ENCODE results near the gene CLMP. TPM values are rescaled to one million over a fixed set of nuclear protein-coding genes. Genes with fewer than 3 reads are reported as not detected.

The CLMP gene
- polyA plus RNA-seq, 1 donor (not counting 4 experiments of a cell fraction or from before 2014, with no cell fraction given) = 2.7 TPM

DNA sequence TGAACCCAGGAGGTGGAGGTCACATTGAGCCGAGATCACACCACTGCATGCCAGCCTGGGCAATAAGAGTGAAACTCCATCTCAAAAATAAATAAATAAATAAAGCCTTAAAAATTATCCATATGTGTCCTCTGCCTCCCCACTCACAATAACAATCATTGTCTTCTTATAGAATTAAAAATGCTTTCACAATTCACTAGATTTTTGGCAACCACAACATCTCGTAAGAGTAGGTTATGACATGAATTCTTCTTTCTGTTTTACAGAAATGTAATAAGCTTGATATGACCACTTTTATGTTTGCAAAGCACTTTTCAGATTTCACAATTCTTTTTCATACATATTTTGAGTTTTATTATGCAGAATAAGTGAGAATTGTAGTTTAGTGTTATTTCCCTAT, 78.6 kb downstream of the CLMP start:
- no peak overlapping the region for H2AFZ ChIP-seq (ENCODE audit: control insufficient read depth, low read length)
- no peak overlapping the region for H3K27ac ChIP-seq (ENCODE audit: control insufficient read depth, insufficient read depth, low read length)
- DNase-seq (ENCODE audit: low read depth, low spot score) (no peak), FAIRE-seq (no peak)
- H3K4me1 ChIP-seq (ENCODE audit: control insufficient read depth, extremely low read depth, insufficient read depth, low read length) = peaks cover 6% of the 10 kb centered on the region
- no peak overlapping the region for H3K4me2 ChIP-seq (ENCODE audit: control insufficient read depth, extremely low read depth, insufficient read depth, low read depth, low read length)
- no peak overlapping the region for H3K9ac ChIP-seq (ENCODE audit: control insufficient read depth, extremely low read depth, insufficient read depth, low read length)
- no peaks in the 10 kb centered on the region for H3K79me2 ChIP-seq (ENCODE audit: control insufficient read depth, insufficient read depth, low read length)
- H3K27me3 ChIP-seq (ENCODE audit: control insufficient read depth, extremely low read depth, insufficient read depth, low read length) = no peaks in the 10 kb centered on the region
- peaks cover 4% of the 10 kb centered on the region for H3K9me3 ChIP-seq (ENCODE audit: control insufficient read depth, low read depth, low read length)
- dilution Hi-C loops (cut with MboI; ENCODE audit: extremely low pct_ligation_motif_present, low sequenced_read_pairs) = loop anchor here (25.0 kb wide), 1 partner anchor 146 kb away; no protein-coding TSS in a partner anchor
- no peak overlapping the region for H3K4me3 ChIP-seq (ENCODE audit: control insufficient read depth in 2 of 3, extremely low read depth in 1 of 3, insufficient read depth in 2 of 3, low read depth in 1 of 3, low read length in 3 of 3)
- H4K20me1 ChIP-seq (ENCODE audit: control insufficient read depth, extremely low read depth, insufficient read depth, low read length) = no peaks in the 10 kb centered on the region
- TF ChIP-seq, protein P1, sequence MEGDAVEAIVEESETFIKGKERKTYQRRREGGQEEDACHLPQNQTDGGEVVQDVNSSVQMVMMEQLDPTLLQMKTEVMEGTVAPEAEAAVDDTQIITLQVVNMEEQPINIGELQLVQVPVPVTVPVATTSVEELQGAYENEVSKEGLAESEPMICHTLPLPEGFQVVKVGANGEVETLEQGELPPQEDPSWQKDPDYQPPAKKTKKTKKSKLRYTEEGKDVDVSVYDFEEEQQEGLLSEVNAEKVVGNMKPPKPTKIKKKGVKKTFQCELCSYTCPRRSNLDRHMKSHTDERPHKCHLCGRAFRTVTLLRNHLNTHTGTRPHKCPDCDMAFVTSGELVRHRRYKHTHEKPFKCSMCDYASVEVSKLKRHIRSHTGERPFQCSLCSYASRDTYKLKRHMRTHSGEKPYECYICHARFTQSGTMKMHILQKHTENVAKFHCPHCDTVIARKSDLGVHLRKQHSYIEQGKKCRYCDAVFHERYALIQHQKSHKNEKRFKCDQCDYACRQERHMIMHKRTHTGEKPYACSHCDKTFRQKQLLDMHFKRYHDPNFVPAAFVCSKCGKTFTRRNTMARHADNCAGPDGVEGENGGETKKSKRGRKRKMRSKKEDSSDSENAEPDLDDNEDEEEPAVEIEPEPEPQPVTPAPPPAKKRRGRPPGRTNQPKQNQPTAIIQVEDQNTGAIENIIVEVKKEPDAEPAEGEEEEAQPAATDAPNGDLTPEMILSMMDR (optimal IDR thresholded peaks at IDR 0.05 in 1 of 3, IDR thresholded peaks at IDR 0.05 in 1 of 3, conservative IDR thresholded peaks at IDR 0.05 in 1 of 3; ENCODE audit: extremely low read depth in 1 of 3, insufficient read depth in 2 of 3, low read length in 3 of 3) = no peak
- TF ChIP-seq EZH2 (IDR thresholded peaks at IDR 0.05; ENCODE audit: low read length) = no peak
- H3K36me3 ChIP-seq (ENCODE audit: control insufficient read depth in 2 of 2, extremely low read depth in 1 of 2, insufficient read depth in 2 of 2, low read length in 2 of 2) = no peaks in the 10 kb centered on the region
- no peaks in the 10 kb centered on the region for H3K9me1 ChIP-seq (ENCODE audit: control insufficient read depth, extremely low read depth, insufficient read depth, low read length)

DNA sequence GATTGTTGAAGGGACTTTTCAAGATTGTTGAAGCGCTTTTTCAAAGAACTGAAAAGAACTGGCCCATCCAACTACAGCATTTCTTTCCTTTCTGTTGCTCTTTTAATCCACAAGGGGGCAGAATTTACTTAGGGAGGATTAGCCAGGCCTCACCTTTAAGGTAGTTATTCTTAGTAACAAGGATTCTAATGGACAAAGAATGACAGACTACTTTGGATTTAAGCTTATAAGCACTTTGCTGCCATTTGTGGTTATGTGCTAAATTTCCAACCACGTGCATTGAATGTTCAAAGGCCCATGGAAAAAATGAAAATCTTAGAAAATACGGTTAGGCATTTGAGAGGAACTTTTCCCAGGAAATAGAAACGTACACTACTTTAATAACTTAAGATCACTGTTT, 83.6 kb downstream of the CLMP start:
- Histone ChIP-seq H3K36me3 (ENCODE audit: control insufficient read depth in 2 of 2, extremely low read depth in 1 of 2, insufficient read depth in 2 of 2, low read length in 2 of 2) (no peaks in the 10 kb centered on the region), H3K4me1 (ENCODE audit: control insufficient read depth, extremely low read depth, insufficient read depth, low read length) (peaks cover 3% of the 10 kb centered on the region), H3K4me2 (ENCODE audit: control insufficient read depth, extremely low read depth, insufficient read depth, low read depth, low read length) (no peak overlapping the region), H4K20me1 (ENCODE audit: control insufficient read depth, extremely low read depth, insufficient read depth, low read length) (no peaks in the 10 kb centered on the region), H3K27me3 (ENCODE audit: control insufficient read depth, extremely low read depth, insufficient read depth, low read length) (no peaks in the 10 kb centered on the region), H3K4me3 (ENCODE audit: control insufficient read depth in 2 of 3, extremely low read depth in 1 of 3, insufficient read depth in 2 of 3, low read depth in 1 of 3, low read length in 3 of 3) (no peak overlapping the region), H2AFZ (ENCODE audit: control insufficient read depth, low read length) (no peak overlapping the region), H3K9ac (ENCODE audit: control insufficient read depth, extremely low read depth, insufficient read depth, low read length) (no peak overlapping the region), H3K9me3 (ENCODE audit: control insufficient read depth, low read depth, low read length) (peaks cover 4% of the 10 kb centered on the region), H3K9me1 (ENCODE audit: control insufficient read depth, extremely low read depth, insufficient read depth, low read length) (no peaks in the 10 kb centered on the region), H3K79me2 (ENCODE audit: control insufficient read depth, insufficient read depth, low read length) (no peaks in the 10 kb centered on the region), H3K27ac (ENCODE audit: control insufficient read depth, insufficient read depth, low read length) (no peak overlapping the region)
- FAIRE-seq = no peak
- dilution Hi-C loops (cut with MboI; ENCODE audit: extremely low pct_ligation_motif_present, low sequenced_read_pairs) = loop anchor here (25.0 kb wide), 1 partner anchor 151 kb away; no protein-coding TSS in a partner anchor
- TF ChIP-seq, protein P1 (optimal IDR thresholded peaks at IDR 0.05 in 1 of 3, IDR thresholded peaks at IDR 0.05 in 1 of 3, conservative IDR thresholded peaks at IDR 0.05 in 1 of 3; ENCODE audit: extremely low read depth in 1 of 3, insufficient read depth in 2 of 3, low read length in 3 of 3) = peak; percentile 15 to 74 (median 58)
- no peak for TF ChIP-seq EZH2 (IDR thresholded peaks at IDR 0.05; ENCODE audit: low read length)
- peak; percentile 21 for DNase-seq (ENCODE audit: low read depth, low spot score)

Measured in keratinocyte (primary cell).